ENCODE results near the gene DLGAP5.
A peak's percentile ranks its signal among the peaks of the same experiment; 100 is the strongest.

DLGAP5 gene

GRCh38 chr14:55125403-55125802 is 66.0 kb downstream of the DLGAP5 start:
- TF ChIP-seq USF1 (IDR thresholded peaks at IDR 0.05) = no peak
- TF ChIP-seq YY1 (IDR thresholded peaks at IDR 0.05; ENCODE audit: low read depth) = no peak
- no peak for TF ChIP-seq EP300 (IDR thresholded peaks at IDR 0.05; ENCODE audit: borderline replicate concordance)
- TF ChIP-seq RAD21 (IDR thresholded peaks at IDR 0.05; ENCODE audit: low read depth) = no peak
- no peak for TF ChIP-seq EGR1 (IDR thresholded peaks at IDR 0.05)
- no peak for TF ChIP-seq TAF1 (IDR thresholded peaks at IDR 0.05; ENCODE audit: low read depth)
- TF ChIP-seq TCF12 (IDR thresholded peaks at IDR 0.05; ENCODE audit: low read depth) = no peak
- no peak for TF ChIP-seq ZBTB7A (IDR thresholded peaks at IDR 0.05; ENCODE audit: low read depth)
- no peak for TF ChIP-seq CEBPB (IDR thresholded peaks at IDR 0.05)
- TF ChIP-seq, protein P1, sequence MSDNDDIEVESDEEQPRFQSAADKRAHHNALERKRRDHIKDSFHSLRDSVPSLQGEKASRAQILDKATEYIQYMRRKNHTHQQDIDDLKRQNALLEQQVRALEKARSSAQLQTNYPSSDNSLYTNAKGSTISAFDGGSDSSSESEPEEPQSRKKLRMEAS (IDR thresholded peaks at IDR 0.05) = no peak
- no peak for TF ChIP-seq FOXM1 (IDR thresholded peaks at IDR 0.05; ENCODE audit: borderline replicate concordance, low read depth)
- TF ChIP-seq CREB1 (IDR thresholded peaks at IDR 0.05; ENCODE audit: low read depth) = no peak
- TF ChIP-seq NFIC (IDR thresholded peaks at IDR 0.05) = no peak
- TF ChIP-seq TEAD4 (IDR thresholded peaks at IDR 0.05) = no peak
- no peak for TF ChIP-seq REST (IDR thresholded peaks at IDR 0.05; ENCODE audit: low read depth)

DNA sequence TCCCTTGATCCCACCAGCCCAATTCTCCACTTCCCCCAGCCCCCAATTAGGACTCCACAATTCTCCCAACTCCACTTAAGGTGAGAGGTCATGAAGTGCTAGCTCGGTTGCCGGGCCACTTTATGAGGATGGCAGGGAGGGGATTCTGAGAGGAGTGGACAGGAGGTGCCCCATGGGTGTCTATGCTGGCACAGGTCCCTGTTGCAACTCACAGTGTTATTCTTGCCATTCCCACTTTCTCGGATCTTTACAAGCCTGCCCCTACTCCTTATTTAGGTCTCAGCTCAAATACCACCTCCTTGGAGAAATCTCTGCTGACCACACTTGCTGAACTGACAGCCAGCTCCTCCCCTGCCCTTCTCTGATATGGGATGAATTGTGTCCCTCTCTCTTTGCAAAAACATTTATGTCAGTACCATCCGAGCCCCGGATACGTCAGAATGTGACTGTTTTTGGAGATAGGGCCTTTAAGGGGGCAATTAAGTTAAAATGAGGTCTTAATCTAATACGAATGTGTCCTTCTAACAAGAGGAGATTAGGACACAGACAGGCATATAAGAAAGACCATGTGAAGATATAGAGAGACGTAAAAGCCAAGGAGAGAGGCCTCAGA is 66.5 kb downstream of the DLGAP5 start:
- TF ChIP-seq EGR1 (IDR thresholded peaks at IDR 0.05) (no peak), EP300 (IDR thresholded peaks at IDR 0.05; ENCODE audit: borderline replicate concordance) (no peak), REST (IDR thresholded peaks at IDR 0.05; ENCODE audit: low read depth) (no peak), FOXM1 (IDR thresholded peaks at IDR 0.05; ENCODE audit: borderline replicate concordance, low read depth) (no peak), CREB1 (IDR thresholded peaks at IDR 0.05; ENCODE audit: low read depth) (no peak), ZBTB7A (IDR thresholded peaks at IDR 0.05; ENCODE audit: low read depth) (no peak), TAF1 (IDR thresholded peaks at IDR 0.05; ENCODE audit: low read depth) (no peak), TEAD4 (IDR thresholded peaks at IDR 0.05) (no peak), USF1 (IDR thresholded peaks at IDR 0.05) (no peak), TCF12 (IDR thresholded peaks at IDR 0.05; ENCODE audit: low read depth) (no peak), YY1 (IDR thresholded peaks at IDR 0.05; ENCODE audit: low read depth) (no peak), NFIC (IDR thresholded peaks at IDR 0.05) (no peak)
- TF ChIP-seq, protein P1 (IDR thresholded peaks at IDR 0.05) = no peak

DNA sequence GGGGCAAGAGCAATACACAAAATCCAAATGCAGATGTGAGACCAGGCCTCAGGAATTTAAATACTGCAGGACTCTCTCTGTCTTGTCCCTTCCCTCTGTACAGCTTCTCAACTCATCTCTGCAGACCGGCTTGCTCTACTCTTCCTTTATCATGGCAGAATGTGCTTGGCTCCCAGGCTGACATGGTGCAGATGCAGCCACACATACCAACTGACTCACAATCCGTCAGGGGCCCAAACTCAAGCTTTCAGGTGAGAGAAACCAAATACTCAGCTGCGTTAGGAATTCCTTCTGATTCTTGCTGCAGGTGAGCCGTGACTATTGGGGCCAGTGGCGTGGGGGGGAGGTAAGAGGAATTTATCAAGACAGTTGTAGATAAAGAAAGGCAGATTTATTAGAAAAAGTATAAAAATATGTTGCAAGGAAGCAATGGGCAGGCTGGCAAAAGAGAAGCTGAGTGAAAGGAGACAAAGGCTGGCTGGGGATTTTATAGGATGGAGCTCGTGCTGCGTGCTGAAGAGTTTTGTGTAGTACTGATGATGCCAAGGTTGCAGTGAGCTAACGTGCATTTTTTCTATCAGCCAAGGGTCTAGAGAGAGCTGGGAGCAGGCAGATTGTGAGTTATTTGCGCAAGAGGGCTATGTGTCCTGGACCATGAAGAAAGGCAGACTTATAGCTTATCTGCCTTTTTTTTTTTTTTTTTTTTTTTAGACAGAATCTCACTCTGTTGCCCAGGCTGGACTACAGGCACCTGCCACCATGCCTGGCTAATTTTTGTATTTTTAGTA is 67.3 kb downstream of the DLGAP5 start:
- TF ChIP-seq FOXM1 (IDR thresholded peaks at IDR 0.05; ENCODE audit: borderline replicate concordance, low read depth) (no peak), TCF12 (IDR thresholded peaks at IDR 0.05; ENCODE audit: low read depth) (no peak)

DNA sequence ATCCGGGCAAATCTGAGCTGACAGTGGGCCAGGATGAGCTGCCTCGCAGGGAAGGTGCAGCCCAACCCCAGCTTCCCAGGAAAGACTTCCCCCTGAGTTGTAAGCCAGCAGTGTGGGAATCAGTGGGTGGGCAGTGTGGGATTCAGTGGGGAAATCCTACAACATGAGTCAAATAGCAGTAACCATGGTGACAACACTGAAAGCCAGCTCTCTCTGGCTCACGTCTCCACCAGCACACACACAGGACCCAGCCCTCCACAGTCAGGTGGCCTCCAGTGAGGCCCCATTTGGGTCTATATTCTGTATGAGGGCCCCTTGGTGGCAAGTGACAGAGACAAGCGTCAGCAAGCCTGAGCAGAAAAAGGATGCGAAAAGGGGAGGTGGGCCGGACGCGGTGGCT is 68.3 kb downstream of the DLGAP5 start:
- no peak for TF ChIP-seq RAD21 (IDR thresholded peaks at IDR 0.05; ENCODE audit: low read depth)
- TF ChIP-seq, protein P1 (IDR thresholded peaks at IDR 0.05) = no peak
- TF ChIP-seq TEAD4 (IDR thresholded peaks at IDR 0.05) = no peak

- TF ChIP-seq FOXM1 (IDR thresholded peaks at IDR 0.05; ENCODE audit: borderline replicate concordance, low read depth) = no peak
- TF ChIP-seq TCF12 (IDR thresholded peaks at IDR 0.05; ENCODE audit: low read depth) = 0 out of 2 replicates have a peak, but pooled peaks have one; percentile 38
- TF ChIP-seq RAD21 (IDR thresholded peaks at IDR 0.05; ENCODE audit: low read depth) = peak; percentile 2; the same call in 1 of the 2 replicates
- no peak for TF ChIP-seq TEAD4 (IDR thresholded peaks at IDR 0.05)
- no peak for TF ChIP-seq CREB1 (IDR thresholded peaks at IDR 0.05; ENCODE audit: low read depth)
- peak; percentile 91 for TF ChIP-seq NFIC (IDR thresholded peaks at IDR 0.05)
- no peak for TF ChIP-seq REST (IDR thresholded peaks at IDR 0.05; ENCODE audit: low read depth)
- no peak for TF ChIP-seq USF1 (IDR thresholded peaks at IDR 0.05)
- TF ChIP-seq TAF1 (IDR thresholded peaks at IDR 0.05; ENCODE audit: low read depth) = 0 out of 2 replicates have a peak, but pooled peaks have one; percentile 17
- TF ChIP-seq EGR1 (IDR thresholded peaks at IDR 0.05) = no peak
- TF ChIP-seq YY1 (IDR thresholded peaks at IDR 0.05; ENCODE audit: low read depth) = peak; percentile 41; the same call in 1 of the 2 replicates
- TF ChIP-seq, protein P1 (IDR thresholded peaks at IDR 0.05) = peak; percentile 75
- TF ChIP-seq CEBPB (IDR thresholded peaks at IDR 0.05) = no peak
Measured at GRCh38 chr14:55122440-55122986, 68.9 kb downstream of the DLGAP5 start.
